Germinal center (tissue), 1 donor: Measurements from ENCODE around the gene NFYB.
"Not testable (repeated sequence)": the region's sequence is repeated elsewhere in the genome, so short reads cannot be mapped to it uniquely, and the experiment has no call there.

Experiments used
- DNase-seq: peaks from one replicate; pipeline ENCODE4 v3.0.0; 2012; ENCODE audit warnings: mixed read lengths, low spot score

The NFYB gene

GRCh38 chr12:104114834-104115586 lies 23.0 kb downstream of the NFYB start:
- not testable (repeated sequence) for DNase-seq

- no peak for DNase-seq
Measured at GRCh38 chr12:104109446-104110271, 28.4 kb downstream of the NFYB start.

GRCh38 chr12:104108755-104109445 lies 29.1 kb downstream of the NFYB start:
- DNase-seq, result peak; percentile 73

- no peak for DNase-seq
Measured at GRCh38 chr12:104106965-104107364, 31.0 kb downstream of the NFYB start.

GRCh38 chr12:104105461-104105860 lies 32.5 kb downstream of the NFYB start:
- DNase-seq, result no peak

GRCh38 chr12:104097954-104098353 lies 40.1 kb downstream of the NFYB start:
- no peak for DNase-seq

- DNase-seq, result no peak
Measured at GRCh38 chr12:104095289-104095688, 42.7 kb downstream of the NFYB start.

GRCh38 chr12:104094284-104094683 lies 43.7 kb downstream of the NFYB start:
- no peak for DNase-seq

- DNase-seq, result no peak
Measured at GRCh38 chr12:104091136-104091535, 46.9 kb downstream of the NFYB start.

GRCh38 chr12:104090685-104091084 lies 47.3 kb downstream of the NFYB start:
- no peak for DNase-seq

- no peak for DNase-seq
Measured at GRCh38 chr12:104083769-104084475, 54.1 kb downstream of the NFYB start.

GRCh38 chr12:104080764-104081163 lies 57.2 kb downstream of the NFYB start:
- no peak for DNase-seq

- DNase-seq, result no peak
Measured at GRCh38 chr12:104079024-104079423, 59.0 kb downstream of the NFYB start.

- DNase-seq, result no peak
Measured at GRCh38 chr12:104073699-104074098, 64.3 kb downstream of the NFYB start.

- no peak for DNase-seq
Measured at GRCh38 chr12:104072099-104072498, 65.9 kb downstream of the NFYB start.
